Measurements from ENCODE around the gene RBM39.
"Not testable (repeated sequence)": the region's sequence is repeated elsewhere in the genome, so short reads cannot be mapped to it uniquely, and the experiment has no call there.

The RBM39 gene

DNA sequence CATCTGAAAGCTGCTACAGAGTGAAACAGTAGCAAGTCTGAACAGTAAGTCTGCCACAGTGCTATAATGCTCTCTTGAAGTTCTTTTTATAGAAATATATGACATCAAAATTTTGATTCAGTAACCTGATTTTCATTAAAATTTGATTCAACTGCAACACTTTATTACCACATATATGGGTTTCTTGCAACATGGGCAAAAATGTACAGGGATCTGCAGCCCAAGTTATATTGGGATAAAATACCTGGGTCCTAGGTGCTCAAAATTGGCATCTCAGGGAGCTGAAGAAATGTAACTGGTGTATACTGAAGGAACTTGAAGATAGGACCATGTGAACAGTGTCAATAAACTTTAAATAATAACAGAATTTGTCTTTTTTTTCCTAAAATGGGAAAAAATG, 32.0 kb downstream of the RBM39 start:
- H3K27ac Mint-ChIP-seq, result no peak overlapping the region
- ATAC-seq (no peak), DNase-seq (ENCODE audit: low spot score in 2 of 2) (no peak)
- H3K4me3 Mint-ChIP-seq, result no peak overlapping the region
- no peaks in the 10 kb centered on the region for H3K9me3 Mint-ChIP-seq
- H3K36me3 Mint-ChIP-seq, result peaks cover 100% of the 10 kb centered on the region
- H3K4me1 Mint-ChIP-seq, result peaks cover 45% of the 10 kb centered on the region

DNA sequence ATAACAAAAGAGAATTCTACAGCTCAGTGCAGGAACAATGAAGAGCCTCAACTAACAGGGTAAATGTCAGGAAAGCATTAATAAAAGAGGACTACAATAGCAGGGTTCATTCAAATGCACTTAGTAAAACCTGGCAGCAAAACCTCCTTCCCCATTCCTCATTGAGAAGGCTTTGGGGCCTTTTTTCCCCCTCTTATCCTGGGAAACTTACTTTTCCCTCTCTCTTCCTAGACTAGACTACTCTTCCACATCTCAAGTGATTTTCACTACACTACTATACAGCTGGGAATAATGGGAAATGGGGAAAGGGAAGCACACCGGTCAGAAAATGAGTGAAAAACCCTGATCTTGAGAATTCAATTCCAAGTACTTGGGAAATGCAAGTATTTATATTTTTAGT, 32.8 kb downstream of the RBM39 start:
- Mint-ChIP-seq H3K27ac (no peak overlapping the region), H3K9me3 (no peaks in the 10 kb centered on the region), H3K4me3 (no peak overlapping the region), H3K4me1 (peaks cover 41% of the 10 kb centered on the region), H3K36me3 (peaks cover 100% of the 10 kb centered on the region)
- ATAC-seq, result no peak
- DNase-seq (ENCODE audit: low spot score in 2 of 2), result peak in 1 of 2 donors; percentile 17

DNA sequence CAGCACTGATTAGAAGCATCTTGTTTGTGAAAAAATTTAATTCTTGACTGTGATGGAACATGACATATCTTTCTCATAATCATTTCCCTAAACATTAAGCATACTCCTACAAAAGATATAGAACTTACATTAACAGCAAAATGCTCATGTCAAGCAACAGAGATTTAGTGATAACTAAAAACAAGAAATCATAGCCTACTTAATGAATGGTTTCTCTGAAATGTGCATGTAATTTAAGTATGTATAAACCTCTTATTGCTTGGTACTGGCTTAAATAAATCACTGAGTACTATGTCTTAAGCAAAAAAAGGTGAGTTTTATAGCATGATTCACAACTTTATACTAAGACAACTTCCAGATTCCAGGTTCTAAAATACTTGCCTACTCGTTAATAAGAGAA, 33.6 kb downstream of the RBM39 start:
- Mint-ChIP-seq H3K4me3 (no peak overlapping the region), H3K4me1 (peaks cover 36% of the 10 kb centered on the region), H3K9me3 (no peaks in the 10 kb centered on the region), H3K36me3 (peaks cover 100% of the 10 kb centered on the region), H3K27ac (no peak overlapping the region)
- ATAC-seq, result no peak
- no peak for DNase-seq (ENCODE audit: low spot score in 2 of 2)

DNA sequence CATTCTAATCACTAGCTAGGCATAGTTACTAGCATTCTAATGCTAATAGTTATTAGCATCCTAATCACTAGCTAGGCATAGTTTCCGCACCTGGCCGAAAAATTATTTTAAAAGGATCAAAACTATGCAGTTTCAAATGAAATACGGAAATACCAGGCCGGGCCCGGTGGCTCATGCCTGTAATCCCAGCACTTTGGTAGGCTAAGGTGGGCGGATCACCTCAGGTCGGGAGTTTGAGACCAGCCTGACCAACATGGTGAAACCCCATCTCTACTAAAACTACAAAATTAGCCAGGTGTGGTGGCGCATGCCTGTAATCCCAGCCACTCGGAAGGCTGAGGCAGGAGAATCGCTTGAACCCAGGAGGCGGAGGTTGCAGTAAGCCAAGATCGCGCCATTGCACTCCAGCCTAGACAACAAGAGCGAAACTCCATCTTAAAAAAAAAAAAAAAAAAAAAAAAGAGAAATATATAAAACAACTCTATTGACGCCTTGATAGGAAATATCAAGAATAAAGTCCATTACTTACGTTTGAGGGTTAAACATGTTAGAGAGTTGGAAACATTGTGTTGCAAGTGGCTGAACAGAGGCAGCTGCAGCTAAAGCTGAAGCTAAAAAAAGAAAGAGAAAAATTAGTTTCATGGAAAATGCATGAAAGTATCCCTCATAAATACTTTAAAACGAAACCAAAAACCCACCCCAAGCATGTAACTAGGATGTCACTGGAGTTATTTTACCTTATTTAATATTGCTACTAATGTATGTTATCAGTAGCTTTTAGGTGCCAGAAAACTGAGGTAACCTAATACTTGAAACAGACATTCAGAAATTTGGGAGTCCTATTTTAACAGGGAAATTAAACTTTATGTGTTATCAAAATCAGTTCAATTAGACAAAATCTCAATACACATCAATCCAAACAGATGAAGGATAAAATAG, 35.2 kb downstream of the RBM39 start:
- not testable (repeated sequence) for H3K4me3 Mint-ChIP-seq, ATAC-seq, H3K27ac Mint-ChIP-seq, H3K9me3 Mint-ChIP-seq
- peak in 1 of 2 donors; percentile 33 for DNase-seq (ENCODE audit: low spot score in 2 of 2)
- Mint-ChIP-seq H3K36me3 (peaks cover 100% of the 10 kb centered on the region), H3K4me1 (peaks cover 22% of the 10 kb centered on the region)

DNA sequence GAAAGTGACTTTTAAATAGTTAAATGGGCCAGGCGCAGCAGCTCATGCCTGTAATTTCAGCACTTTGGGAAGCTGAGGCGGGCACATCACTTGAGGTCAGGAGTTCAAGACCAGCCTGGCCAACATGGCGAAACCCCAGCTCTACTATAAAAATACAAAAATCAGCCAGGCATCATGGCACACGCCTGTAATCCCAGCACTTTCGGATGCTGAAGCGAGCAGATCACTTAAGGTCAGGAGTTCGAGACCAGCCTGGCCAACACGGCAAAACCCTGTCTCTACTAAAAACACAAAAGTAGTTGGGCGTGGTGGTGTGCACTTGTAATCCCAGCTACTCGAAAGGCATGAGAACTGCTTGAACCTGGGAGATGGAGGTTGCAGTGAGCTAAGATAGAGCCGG, 36.2 kb downstream of the RBM39 start:
- H3K4me1 Mint-ChIP-seq, result peaks cover 14% of the 10 kb centered on the region
- H3K36me3 Mint-ChIP-seq, result peaks cover 100% of the 10 kb centered on the region
- ATAC-seq, H3K4me3 Mint-ChIP-seq, H3K27ac Mint-ChIP-seq, H3K9me3 Mint-ChIP-seq: not testable (repeated sequence)
- peak in 1 of 2 donors; percentile 37 for DNase-seq (ENCODE audit: low spot score in 2 of 2)

DNA sequence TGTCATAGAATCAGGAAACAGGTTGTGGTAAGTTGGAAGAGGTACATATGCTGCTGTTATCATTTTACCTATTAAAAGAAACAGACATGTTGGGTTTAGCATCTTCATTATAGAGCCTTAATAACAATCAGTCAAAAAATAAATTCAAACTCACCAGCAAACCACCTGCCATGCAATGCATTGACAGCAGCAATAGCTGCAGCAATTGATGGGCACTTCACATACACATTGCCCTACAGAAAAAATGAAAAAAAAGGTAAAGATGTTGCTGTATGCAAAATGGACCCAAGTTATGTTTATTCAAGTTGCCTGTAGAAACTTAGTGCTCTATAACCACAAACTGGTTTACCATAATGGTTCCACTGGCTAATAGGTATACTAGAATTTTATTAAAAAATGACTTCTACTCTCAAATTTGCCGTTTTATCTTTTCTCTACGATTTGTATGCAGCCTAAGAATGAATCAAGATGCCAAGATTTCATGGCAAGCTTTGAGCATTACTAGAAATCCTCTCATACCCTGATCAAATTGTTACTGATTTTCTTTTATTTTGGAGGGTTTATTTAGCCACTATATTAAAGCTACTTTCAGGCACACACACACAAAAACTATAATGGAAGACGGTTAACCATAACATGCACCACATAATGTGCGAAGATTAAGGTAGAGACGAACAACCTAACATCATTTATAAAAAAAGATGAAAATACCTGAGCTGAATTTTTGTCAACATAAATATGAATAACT, 37.4 kb downstream of the RBM39 start:
- no peak overlapping the region for H3K4me3 Mint-ChIP-seq
- ATAC-seq (no peak), DNase-seq (ENCODE audit: low spot score in 2 of 2) (no peak)
- peaks cover 100% of the 10 kb centered on the region for H3K36me3 Mint-ChIP-seq
- H3K9me3 Mint-ChIP-seq, result no peaks in the 10 kb centered on the region
- peak overlapping the region; percentile 68 for H3K27ac Mint-ChIP-seq
- H3K4me1 Mint-ChIP-seq, result peaks cover 18% of the 10 kb centered on the region

DNA sequence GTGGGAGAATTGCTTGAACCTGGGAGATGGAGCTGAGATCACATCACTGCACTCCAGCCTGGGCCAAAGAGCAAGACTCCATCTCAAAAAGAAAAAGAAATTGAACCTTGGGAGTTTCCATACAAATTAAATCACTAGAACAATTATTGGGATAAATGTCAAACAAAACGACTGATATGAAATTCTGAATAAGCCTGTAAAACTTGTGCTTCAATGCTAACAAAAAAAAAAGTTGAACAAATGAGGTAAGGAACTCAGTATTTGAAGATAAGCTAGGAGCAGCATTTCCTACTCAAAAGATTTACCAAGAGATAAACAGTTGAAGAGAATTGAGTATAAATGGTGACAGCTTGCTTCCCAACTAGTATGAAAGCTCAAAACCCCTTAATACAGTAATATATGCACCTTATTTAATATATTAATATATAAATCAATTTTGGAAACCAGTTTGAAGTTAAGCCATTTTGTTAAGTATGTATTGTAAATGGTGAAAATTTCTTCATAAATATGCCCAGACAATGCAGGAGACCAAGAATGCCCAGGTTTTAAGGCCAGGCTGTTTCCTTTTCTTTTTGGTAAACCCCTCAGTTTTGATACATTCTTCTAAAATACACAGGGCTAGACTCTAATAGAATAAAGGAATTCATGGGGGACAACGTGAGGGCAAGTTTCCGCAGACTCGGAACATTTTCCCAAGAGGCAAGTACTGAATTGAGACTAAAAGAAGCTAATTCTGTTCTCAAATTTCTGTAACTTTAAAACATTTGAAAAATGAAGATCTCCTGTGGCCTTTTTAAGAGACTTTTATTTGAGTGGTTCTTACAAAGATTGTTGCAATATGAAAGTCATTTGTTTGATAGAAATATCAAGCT, 39.0 kb downstream of the RBM39 start:
- peak overlapping the region; percentile 68 for H3K27ac Mint-ChIP-seq
- no peak overlapping the region for H3K4me3 Mint-ChIP-seq
- DNase-seq (ENCODE audit: low spot score in 2 of 2), result no peak
- H3K9me3 Mint-ChIP-seq, result no peaks in the 10 kb centered on the region
- peaks cover 20% of the 10 kb centered on the region for H3K4me1 Mint-ChIP-seq
- peaks cover 97% of the 10 kb centered on the region for H3K36me3 Mint-ChIP-seq
- ATAC-seq, result no peak

DNA sequence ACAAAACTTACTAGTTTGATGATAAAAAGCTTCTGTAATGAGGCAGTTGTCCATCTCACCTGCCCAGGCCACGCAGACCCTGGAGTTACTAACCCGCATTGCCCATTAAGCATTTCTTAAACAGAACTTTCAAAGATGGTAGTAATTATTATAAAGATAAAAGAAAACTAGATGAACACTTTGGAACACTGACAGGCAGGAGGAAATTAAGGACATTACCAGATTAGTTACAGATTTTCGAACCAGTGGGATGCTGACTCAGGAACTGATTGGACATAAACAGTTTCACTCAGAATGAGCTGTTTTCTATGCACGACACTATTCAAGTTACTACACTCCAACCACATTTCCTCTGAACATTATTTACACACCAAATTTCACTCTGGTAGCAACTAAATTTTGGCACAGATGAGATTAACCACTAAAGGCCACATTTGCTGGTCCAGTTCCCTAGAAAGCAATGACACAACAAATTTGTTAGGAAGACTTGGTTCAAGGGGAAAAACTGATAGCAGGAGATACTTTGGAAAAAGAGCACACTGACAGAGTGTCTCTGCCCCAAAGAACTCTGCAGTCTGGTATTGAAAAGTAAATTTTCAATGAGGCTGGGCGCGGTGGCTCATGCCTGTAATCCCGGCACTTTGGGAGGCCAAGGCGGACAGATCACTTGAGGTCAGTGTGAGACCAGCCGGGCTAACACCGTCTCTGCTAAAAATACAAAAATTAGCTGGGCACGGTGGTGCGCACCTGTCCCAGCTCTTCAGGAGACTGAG, 39.8 kb downstream of the RBM39 start:
- peaks cover 89% of the 10 kb centered on the region for H3K36me3 Mint-ChIP-seq
- peaks cover 29% of the 10 kb centered on the region for H3K4me1 Mint-ChIP-seq
- ATAC-seq, result no peak
- peak overlapping the region; percentile 64 for H3K27ac Mint-ChIP-seq
- no peaks in the 10 kb centered on the region for H3K9me3 Mint-ChIP-seq
- no peak overlapping the region for H3K4me3 Mint-ChIP-seq
- no peak for DNase-seq (ENCODE audit: low spot score in 2 of 2)

DNA sequence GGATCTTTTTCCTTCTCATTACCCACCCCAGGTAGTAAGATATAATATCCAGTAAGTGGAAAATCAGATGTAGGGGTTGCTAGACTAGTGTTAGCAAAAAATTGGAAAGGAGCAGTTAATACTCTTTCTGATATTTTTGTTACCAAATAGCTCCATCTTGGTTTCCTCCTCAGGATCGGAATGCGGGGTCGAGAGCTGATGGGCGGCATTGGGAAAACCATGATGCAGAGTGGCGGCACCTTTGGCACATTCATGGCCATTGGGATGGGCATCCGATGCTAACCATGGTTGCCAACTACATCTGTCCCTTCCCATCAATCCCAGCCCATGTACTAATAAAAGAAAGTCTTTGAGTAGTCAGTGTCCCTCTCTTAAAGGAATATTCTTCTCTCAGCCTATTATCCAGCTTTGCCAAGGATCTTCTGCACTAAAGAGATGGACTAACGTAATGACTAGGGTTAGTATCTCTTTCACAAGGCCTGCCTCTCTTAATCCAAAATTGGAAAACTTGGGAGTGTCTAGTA, 41.4 kb downstream of the RBM39 start:
- DNase-seq (ENCODE audit: low spot score in 2 of 2) (no peak), ATAC-seq (no peak)
- Mint-ChIP-seq H3K36me3 (peaks cover 75% of the 10 kb centered on the region), H3K4me3 (peak overlapping the region; percentile 96), H3K27ac (peak overlapping the region; percentile 98), H3K4me1 (peaks cover 30% of the 10 kb centered on the region), H3K9me3 (no peaks in the 10 kb centered on the region)

DNA sequence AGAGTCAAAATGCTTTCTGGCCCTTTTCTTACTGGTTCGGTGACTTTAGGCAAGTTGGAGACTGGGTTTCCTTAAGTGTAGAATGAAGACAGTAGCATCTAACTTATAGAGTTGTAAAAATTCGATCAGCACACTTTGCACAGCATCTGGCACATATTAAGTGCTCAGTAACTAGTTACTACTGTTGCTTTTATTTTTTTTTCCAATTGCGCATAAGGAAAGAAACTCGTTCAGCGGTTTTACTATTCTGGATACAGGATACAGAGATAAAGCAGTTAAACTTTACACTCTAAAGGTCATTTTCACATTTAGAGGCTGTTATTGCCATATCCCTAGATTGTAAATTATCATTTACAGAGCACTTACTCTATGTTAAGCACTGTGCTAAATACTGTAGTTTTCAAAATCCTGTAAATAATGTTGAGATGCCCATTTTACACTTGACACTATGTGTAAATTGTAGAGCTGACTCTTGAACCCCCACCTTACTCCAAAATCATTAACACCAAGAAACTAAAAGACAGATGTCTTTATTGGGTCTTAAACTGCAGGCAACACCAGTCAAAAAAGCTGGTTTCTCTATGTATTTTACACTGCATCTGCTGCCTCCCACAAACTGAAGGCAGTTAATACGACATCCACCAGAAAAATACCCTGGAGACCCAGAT, 42.0 kb downstream of the RBM39 start:
- Mint-ChIP-seq H3K4me3 (peak overlapping the region; percentile 96), H3K27ac (peak overlapping the region; percentile 98), H3K4me1 (peaks cover 30% of the 10 kb centered on the region), H3K9me3 (no peaks in the 10 kb centered on the region), H3K36me3 (peaks cover 75% of the 10 kb centered on the region)
- no peak for DNase-seq (ENCODE audit: low spot score in 2 of 2)
- ATAC-seq, result no peak

DNA sequence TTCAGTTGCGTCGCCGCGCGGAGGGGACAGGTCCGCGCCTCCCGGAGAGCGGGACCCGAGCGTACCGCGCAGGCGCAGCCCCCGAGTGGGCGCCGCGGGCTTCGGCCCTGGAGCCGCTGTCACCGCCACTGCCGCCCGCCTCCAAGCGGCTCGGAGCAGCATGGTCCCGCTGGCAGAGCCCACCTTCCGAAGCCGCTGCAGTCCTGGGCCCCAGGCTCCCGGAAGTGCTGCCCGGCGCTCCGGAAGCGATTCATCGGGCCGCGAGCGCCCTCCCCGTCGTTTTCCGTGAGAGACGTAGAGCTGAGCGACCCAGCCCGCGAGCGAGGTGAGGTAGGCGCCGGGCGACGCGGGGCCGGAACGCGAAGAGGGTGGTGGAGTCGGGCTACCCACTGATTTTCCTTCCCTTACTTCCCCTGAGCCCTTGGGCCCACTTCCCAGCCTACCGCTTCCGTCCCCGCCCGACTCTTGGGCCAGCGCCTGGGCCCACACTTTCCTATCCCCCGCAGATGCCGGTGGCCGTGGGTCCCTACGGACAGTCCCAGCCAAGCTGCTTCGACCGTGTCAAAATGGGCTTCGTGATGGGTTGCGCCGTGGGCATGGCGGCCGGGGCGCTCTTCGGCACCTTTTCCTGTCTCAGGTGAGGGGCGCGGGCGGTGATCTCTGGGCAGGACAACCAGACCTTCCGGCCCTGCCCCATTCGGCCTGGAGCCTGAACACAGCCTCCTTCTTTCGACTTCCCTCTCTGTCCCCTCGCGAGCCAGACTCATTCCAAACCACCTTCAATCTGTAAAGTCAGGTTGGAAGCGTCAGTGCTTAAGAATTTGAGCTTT, 42.7 kb downstream of the RBM39 start, which contains the start of the genes NFS1 and ROMO1:
NFS1 (minus strand) TSS at position 226 of the 830 bp plus-strand sequence; CDS start at position 162, 64 bp downstream.
ROMO1 (plus strand) TSS at position 279 of the 830 bp plus-strand sequence; CDS start at position 507, 228 bp downstream.
- DNase-seq (ENCODE audit: low spot score in 2 of 2), result peak; percentile 72 to 88
- Mint-ChIP-seq H3K4me3 (peak within 1 kb of the TSS; percentile 96), H3K27ac (peak within 1 kb of the TSS; percentile 98), H3K4me1 (peaks cover 30% of the 10 kb centered on the region), H3K9me3 (no peaks in the 10 kb centered on the region), H3K36me3 (peaks cover 75% of the 10 kb centered on the region)
- ATAC-seq, result peak; percentile 97

DNA sequence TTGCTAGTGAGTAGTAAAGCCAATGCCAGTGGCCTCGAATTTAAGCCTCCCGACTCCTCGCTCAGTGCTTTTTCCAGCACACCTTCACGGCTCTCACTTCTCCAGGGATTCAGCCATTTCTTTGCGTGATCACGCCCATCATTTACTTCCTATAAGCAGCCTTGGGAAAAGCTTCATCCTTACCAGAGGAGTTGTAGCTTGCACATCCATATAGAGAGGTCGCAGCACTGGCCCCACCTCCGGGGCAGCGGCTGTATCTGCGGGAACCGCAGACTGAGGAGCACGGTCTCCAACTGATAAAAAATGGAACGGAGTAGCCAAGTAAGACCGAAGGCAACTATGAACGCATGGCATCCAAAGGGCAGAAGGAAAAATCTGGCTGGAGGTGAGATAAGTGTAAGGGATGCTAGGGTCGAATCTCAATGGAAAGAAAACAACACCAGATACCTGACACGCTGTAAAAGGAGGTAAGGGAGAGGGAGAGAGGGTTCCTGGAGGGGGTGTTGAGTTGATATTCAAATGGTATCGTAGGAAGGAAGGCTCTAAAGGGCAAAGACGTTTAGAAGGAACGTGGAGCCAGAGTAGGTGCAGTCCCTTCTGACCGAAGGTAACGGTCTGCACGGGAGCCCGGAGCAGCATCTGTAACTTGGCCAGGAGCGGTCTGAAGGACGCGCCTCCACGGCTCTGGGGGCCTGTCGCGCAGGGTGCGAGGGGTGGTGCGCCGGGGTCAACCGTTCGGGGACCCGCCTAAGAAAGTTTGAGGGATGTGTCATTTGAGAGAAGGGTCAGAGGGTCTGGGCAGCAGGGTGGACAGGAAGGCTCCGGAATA, 43.5 kb downstream of the RBM39 start:
- H3K4me1 Mint-ChIP-seq, result peaks cover 30% of the 10 kb centered on the region
- DNase-seq (ENCODE audit: low spot score in 2 of 2) (no peak), ATAC-seq (peak; percentile 56)
- H3K9me3 Mint-ChIP-seq, result no peaks in the 10 kb centered on the region
- H3K36me3 Mint-ChIP-seq, result peaks cover 75% of the 10 kb centered on the region
- peak overlapping the region; percentile 98 for H3K27ac Mint-ChIP-seq
- H3K4me3 Mint-ChIP-seq, result peak overlapping the region; percentile 96
